Measurements from ENCODE around the gene OPRL1. TPM values are rescaled to one million over a fixed set of nuclear protein-coding genes. Genes with fewer than 3 reads are reported as not detected.
"Not testable (repeated sequence)": the region's sequence is repeated elsewhere in the genome, so short reads cannot be mapped to it uniquely, and the experiment has no call there.

OPRL1 gene
- total RNA-seq, 3 donors from 2014 or later: 1.6 to 3.4 (median 2.3) TPM

DNA sequence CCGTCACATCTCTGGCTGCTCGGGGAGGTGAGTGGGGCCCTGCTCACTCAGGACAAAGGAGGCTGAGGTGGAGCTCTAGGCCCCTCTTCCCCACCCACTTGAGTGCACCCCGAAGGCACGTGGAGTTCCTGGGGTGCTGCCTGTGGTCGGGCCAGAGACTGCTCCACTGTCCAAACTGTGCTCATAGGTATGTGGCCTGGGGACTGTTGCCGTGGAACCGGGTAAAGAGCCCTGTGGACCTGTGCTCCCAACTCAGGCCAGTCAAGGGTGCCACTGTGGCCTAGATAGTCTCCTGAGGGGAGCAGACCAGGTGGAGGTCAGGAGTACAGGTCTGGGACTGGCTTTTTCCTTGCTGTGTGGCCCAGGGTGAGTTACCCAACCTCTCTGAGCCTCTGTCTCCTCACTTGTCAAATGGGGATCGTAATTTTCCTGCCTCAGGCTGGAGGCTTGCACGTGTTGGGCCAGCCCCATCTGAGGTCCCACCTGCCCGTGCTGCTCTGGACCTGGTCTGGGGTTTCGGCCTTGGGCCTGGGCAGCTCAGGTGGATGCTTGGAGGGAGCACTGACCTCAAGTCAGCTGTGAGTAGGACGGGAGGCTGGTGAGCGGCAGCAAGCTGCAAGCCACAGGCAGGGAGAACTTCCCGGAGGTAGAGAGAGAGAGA is 39.9 kb downstream of the OPRL1 start:
- intact Hi-C loops (cut with DNase I; ENCODE audit: low total_unique reads): no loop called here
- TF ChIP-seq POLR2AphosphoS5 (IDR thresholded peaks at IDR 0.05) (no peak), POLR2A (IDR thresholded peaks at IDR 0.05) (no peak)
- TF ChIP-seq, protein P1, sequence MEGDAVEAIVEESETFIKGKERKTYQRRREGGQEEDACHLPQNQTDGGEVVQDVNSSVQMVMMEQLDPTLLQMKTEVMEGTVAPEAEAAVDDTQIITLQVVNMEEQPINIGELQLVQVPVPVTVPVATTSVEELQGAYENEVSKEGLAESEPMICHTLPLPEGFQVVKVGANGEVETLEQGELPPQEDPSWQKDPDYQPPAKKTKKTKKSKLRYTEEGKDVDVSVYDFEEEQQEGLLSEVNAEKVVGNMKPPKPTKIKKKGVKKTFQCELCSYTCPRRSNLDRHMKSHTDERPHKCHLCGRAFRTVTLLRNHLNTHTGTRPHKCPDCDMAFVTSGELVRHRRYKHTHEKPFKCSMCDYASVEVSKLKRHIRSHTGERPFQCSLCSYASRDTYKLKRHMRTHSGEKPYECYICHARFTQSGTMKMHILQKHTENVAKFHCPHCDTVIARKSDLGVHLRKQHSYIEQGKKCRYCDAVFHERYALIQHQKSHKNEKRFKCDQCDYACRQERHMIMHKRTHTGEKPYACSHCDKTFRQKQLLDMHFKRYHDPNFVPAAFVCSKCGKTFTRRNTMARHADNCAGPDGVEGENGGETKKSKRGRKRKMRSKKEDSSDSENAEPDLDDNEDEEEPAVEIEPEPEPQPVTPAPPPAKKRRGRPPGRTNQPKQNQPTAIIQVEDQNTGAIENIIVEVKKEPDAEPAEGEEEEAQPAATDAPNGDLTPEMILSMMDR (IDR thresholded peaks at IDR 0.05): no peak
- Histone ChIP-seq H3K9me3 (no peaks in the 10 kb centered on the region), H3K4me1 (no peaks in the 10 kb centered on the region), H3K36me3 (no peaks in the 10 kb centered on the region), H3K27me3 (peaks cover 0 to 14% of the 10 kb centered on the region in 2 donors), H3K4me3 (peak overlapping the region in 2 of 3 donors; percentile 13 to 57), H3K27ac (no peak overlapping the region)
- DNase-seq (ENCODE audit: low spot score in 2 of 2): no peak

DNA sequence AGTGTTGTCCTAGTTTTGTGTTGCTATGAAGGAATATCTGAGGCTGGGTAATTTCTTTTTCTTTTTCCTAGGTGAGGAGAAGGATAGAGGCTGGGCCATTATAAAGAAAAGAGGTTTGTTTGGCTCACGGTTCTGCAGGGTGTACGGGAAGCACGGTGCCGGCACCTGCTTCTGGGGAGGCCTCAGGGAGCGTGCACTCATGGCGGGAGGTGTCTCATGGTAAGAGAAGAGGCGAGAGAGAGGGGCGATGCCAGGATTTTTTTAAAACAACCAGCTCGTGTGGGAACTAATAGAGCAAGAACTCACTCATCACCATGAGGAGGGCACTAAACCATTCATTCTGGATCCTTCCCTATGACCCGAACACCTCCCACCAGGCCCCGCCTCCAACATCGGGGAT is 41.7 kb downstream of the OPRL1 start:
- no peaks in the 10 kb centered on the region for H3K4me1 ChIP-seq
- intact Hi-C loops (cut with DNase I; ENCODE audit: low total_unique reads): no loop called here
- TF ChIP-seq POLR2A (IDR thresholded peaks at IDR 0.05) (no peak), POLR2AphosphoS5 (IDR thresholded peaks at IDR 0.05) (no peak)
- TF ChIP-seq, protein P1 (IDR thresholded peaks at IDR 0.05): no peak
- H3K4me3 ChIP-seq: no peak overlapping the region
- peaks cover 0 to 17% of the 10 kb centered on the region in 2 donors for H3K27me3 ChIP-seq
- DNase-seq (ENCODE audit: low spot score in 2 of 2): no peak
- H3K9me3 ChIP-seq: no peaks in the 10 kb centered on the region
- no peak overlapping the region for H3K27ac ChIP-seq
- no peaks in the 10 kb centered on the region for H3K36me3 ChIP-seq

DNA sequence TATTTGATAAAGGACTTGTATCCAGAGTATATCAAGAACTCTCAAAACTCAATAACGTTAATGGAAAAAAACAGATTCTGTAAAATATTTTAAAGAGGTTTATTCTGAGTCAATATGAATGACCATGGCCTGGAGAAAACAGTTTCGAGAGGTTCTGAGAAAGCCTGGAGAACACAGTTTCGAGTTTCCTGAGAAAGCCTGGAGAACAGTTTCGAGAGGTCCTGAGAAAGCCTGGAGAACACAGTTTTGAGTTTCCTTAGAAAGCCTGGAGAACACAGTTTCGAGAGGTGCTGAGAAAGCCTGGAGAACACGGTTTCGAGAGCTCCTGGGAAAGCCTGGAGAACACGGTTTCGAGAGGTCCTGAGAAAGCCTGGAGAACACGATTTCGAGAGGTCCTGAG is 43.0 kb downstream of the OPRL1 start:
- intact Hi-C loops (cut with DNase I; ENCODE audit: low total_unique reads); H3K9me3 ChIP-seq; H3K4me3 ChIP-seq; H3K4me1 ChIP-seq; H3K36me3 ChIP-seq; DNase-seq (ENCODE audit: low spot score in 2 of 2); H3K27ac ChIP-seq: not testable (repeated sequence)
- peaks cover 0 to 17% of the 10 kb centered on the region in 2 donors for H3K27me3 ChIP-seq

DNA sequence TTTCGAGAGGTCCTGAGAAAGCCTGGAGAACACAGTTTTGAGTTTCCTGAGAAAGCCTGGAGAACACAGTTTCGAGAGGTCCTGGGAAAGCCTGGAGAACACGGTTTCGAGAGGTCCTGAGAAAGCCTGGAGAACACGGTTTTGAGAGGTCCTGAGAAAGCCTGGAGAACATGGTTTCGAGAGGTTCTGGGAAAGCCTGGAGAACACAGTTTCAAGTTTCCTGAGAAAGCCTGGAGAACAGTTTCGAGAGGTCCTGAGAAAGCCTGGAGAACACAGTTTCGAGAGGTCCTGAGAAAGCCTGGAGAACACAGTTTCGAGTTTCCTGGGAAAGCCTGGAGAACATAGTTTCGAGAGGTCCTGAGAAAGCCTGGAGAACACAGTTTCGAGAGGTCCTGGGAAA is 43.6 kb downstream of the OPRL1 start:
- H3K4me3 ChIP-seq; H3K4me1 ChIP-seq; H3K9me3 ChIP-seq; intact Hi-C loops (cut with DNase I; ENCODE audit: low total_unique reads); DNase-seq (ENCODE audit: low spot score in 2 of 2); H3K27ac ChIP-seq; H3K36me3 ChIP-seq: not testable (repeated sequence)
- peaks cover 0 to 17% of the 10 kb centered on the region in 2 donors for H3K27me3 ChIP-seq

DNA sequence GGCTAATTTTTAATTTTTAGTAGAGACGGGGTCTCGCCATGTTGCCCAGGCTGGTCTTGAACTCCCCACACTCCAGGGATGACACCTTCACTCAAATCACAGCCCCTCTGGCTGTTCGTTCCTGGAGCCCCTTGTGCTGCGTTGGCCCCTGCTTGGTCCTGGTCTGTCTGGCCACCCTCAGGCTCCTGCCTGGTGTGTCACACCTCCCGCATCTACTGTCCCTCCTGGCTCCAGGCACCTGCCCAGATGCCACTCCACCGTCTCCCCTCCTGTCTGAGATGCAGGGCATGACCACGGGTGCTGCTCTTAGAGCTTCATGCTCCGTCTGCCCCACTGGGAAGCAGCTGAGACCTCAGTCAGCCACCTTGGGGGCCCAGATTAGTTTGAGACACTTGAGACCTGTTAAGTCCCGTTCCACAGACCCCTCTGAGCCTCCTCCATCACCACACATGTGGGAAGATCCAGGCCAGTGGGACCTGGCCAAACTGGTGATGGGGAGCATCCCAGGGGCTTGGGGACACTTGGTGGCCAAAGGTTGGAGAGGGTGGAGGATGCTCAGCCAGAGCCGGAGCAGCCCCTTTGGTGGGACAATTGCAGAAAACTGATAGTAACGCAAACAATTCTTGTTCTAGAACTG is 49.4 kb downstream of the OPRL1 start:
- DNase-seq (ENCODE audit: low spot score in 2 of 2): no peak

DNA sequence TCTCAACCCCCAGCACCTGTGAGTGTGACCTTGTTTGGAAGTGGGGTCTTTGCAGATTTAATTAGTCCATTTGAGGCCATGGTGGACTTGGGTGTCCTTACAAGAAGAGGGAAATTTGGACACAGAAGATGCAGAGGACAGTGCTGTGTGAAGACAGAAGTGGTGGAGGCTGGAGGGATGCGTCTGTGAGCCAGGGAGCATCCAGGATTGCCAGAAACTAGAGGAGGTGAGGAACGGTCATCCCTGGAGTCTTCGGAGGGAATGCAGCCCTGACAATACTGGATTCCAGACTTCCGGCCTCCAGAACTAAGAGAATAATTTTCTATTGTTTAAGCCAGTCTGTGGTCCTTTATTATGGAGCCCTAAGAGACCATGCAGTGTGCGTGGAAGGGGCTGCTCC is 50.4 kb downstream of the OPRL1 start:
- Histone ChIP-seq H3K4me3 (no peak overlapping the region), H3K27me3 (peaks cover 0 to 14% of the 10 kb centered on the region in 2 donors), H3K36me3 (no peaks in the 10 kb centered on the region), H3K4me1 (no peaks in the 10 kb centered on the region), H3K27ac (no peak overlapping the region), H3K9me3 (no peaks in the 10 kb centered on the region)
- DNase-seq (ENCODE audit: low spot score in 2 of 2): no peak
- intact Hi-C loops (cut with DNase I; ENCODE audit: low total_unique reads): no loop called here
- TF ChIP-seq, protein P1 (IDR thresholded peaks at IDR 0.05): no peak

More for the DNA sequence above, 49.4 kb downstream of the OPRL1 start:
- intact Hi-C loops (cut with DNase I; ENCODE audit: low total_unique reads): no loop called here
- no peak overlapping the region for H3K4me3 ChIP-seq
- H3K36me3 ChIP-seq: no peaks in the 10 kb centered on the region
- no peaks in the 10 kb centered on the region for H3K4me1 ChIP-seq
- TF ChIP-seq, protein P1 (IDR thresholded peaks at IDR 0.05): no peak
- TF ChIP-seq POLR2AphosphoS5 (IDR thresholded peaks at IDR 0.05) (no peak), POLR2A (IDR thresholded peaks at IDR 0.05) (no peak)
- H3K27me3 ChIP-seq: peaks cover 0 to 14% of the 10 kb centered on the region in 2 donors
- no peaks in the 10 kb centered on the region for H3K9me3 ChIP-seq
- H3K27ac ChIP-seq: no peak overlapping the region

All from breast epithelium (tissue), 4 donors.